ENCODE results near the gene WFDC1.

Gene WFDC1

GRCh38 chr16:84292011-84292410 lies 2.7 kb upstream of the WFDC1 start:
- DNase-seq (ENCODE audit: low spot score) = no peak
- no peak for TF ChIP-seq CTCF (IDR thresholded peaks at IDR 0.05; ENCODE audit: extremely low read depth, missing control alignments)

DNA sequence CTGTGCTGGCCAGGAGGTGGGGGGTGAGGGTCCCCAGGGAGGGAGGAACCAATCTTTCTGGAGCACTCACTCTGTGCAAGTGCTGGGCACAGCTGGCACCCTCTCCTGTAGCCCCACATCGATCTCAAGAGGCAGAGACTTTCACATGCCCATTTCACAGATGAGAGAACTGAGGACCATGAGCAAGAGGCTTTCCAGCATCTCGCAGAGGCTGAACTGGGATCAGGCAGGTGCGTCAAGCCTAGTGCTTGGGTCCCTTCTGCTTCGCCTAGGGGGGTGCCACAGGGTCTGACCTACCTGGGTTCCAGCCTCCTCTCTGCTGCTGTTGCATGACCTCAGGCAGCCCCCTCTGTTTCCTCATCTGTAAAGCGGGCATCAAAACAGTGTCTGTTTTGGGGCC lies 1.3 kb upstream of the WFDC1 start:
- no peak for DNase-seq (ENCODE audit: low spot score)
- no peak for TF ChIP-seq CTCF (IDR thresholded peaks at IDR 0.05; ENCODE audit: extremely low read depth, missing control alignments)

DNA sequence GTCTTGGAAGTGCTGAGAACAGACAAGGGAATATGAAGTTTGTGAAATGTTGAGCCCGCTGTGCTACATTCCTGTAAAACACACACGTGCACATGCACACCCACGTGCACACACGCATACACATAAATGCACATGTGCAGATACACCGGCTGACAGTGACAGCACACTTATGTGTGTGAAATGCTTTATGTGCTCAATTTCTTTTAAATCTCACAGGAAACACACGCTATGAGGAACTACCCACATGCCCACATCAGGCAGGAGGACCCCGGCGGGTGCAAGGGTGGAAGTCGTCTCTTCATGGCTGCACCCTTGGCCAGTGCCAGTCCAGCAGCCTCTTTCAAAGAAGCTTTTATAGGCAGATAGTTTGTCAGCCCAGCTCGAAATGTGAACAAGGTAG lies 561 bp upstream of the WFDC1 start:
- DNase-seq (ENCODE audit: low spot score) = no peak
- TF ChIP-seq CTCF (IDR thresholded peaks at IDR 0.05; ENCODE audit: extremely low read depth, missing control alignments) = no peak

GRCh38 chr16:84295203-84295860 lies 654 bp downstream of the WFDC1 start:
- no peak for TF ChIP-seq CTCF (IDR thresholded peaks at IDR 0.05; ENCODE audit: extremely low read depth, missing control alignments)
- no peak for DNase-seq (ENCODE audit: low spot score)

GRCh38 chr16:84298376-84298899 lies 3.8 kb downstream of the WFDC1 start:
- no peak for TF ChIP-seq CTCF (IDR thresholded peaks at IDR 0.05; ENCODE audit: extremely low read depth, missing control alignments)
- DNase-seq (ENCODE audit: low spot score) = no peak

DNA sequence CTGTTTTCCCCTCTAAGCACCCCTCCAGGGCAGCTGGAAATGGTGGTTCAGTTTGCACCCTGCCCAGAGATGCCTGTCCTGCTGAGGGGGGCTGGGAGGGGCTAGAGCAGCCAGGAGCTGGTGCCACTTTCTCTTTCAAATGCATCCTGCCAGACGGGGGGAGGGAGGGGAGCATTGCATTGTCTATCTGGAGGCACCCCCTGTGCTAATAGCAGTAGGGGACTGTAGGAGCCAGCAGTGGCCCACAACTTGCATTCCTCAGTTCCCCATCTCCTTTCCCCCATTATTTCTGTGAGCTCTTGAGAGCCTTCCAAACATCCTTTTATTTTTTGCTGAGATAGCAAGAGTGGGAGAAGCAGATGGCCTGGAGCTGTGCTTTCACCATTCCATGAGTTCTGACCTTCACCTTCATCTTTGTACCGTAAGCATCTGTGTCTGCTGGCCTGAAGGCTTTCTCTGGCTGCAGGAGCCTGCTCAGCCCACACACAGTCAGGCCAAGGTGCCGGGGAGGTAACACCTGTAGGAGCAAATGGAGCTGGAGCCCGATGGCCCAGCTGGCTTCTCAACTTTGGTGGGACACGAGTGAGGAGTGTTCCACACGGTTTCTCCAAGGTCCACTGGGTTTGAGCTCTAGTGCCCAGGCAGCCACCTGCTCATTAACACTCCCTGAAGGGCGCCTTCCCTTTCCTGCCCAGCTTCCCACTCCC lies 5.2 kb downstream of the WFDC1 start:
- TF ChIP-seq CTCF (IDR thresholded peaks at IDR 0.05; ENCODE audit: extremely low read depth, missing control alignments) = no peak
- DNase-seq (ENCODE audit: low spot score) = no peak

All from GM20000 (cell line).